ENCODE results near the gene TIMM23.

- TF ChIP-seq, protein P1, sequence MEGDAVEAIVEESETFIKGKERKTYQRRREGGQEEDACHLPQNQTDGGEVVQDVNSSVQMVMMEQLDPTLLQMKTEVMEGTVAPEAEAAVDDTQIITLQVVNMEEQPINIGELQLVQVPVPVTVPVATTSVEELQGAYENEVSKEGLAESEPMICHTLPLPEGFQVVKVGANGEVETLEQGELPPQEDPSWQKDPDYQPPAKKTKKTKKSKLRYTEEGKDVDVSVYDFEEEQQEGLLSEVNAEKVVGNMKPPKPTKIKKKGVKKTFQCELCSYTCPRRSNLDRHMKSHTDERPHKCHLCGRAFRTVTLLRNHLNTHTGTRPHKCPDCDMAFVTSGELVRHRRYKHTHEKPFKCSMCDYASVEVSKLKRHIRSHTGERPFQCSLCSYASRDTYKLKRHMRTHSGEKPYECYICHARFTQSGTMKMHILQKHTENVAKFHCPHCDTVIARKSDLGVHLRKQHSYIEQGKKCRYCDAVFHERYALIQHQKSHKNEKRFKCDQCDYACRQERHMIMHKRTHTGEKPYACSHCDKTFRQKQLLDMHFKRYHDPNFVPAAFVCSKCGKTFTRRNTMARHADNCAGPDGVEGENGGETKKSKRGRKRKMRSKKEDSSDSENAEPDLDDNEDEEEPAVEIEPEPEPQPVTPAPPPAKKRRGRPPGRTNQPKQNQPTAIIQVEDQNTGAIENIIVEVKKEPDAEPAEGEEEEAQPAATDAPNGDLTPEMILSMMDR (IDR thresholded peaks at IDR 0.05), result no peak
- TF ChIP-seq POLR2AphosphoS5 (IDR thresholded peaks at IDR 0.05; ENCODE audit: low read depth, low read length) (no peak), SIN3A (IDR thresholded peaks at IDR 0.05; ENCODE audit: borderline replicate concordance, insufficient read depth, low read depth, low read length) (no peak)
- TF ChIP-seq, protein P2, sequence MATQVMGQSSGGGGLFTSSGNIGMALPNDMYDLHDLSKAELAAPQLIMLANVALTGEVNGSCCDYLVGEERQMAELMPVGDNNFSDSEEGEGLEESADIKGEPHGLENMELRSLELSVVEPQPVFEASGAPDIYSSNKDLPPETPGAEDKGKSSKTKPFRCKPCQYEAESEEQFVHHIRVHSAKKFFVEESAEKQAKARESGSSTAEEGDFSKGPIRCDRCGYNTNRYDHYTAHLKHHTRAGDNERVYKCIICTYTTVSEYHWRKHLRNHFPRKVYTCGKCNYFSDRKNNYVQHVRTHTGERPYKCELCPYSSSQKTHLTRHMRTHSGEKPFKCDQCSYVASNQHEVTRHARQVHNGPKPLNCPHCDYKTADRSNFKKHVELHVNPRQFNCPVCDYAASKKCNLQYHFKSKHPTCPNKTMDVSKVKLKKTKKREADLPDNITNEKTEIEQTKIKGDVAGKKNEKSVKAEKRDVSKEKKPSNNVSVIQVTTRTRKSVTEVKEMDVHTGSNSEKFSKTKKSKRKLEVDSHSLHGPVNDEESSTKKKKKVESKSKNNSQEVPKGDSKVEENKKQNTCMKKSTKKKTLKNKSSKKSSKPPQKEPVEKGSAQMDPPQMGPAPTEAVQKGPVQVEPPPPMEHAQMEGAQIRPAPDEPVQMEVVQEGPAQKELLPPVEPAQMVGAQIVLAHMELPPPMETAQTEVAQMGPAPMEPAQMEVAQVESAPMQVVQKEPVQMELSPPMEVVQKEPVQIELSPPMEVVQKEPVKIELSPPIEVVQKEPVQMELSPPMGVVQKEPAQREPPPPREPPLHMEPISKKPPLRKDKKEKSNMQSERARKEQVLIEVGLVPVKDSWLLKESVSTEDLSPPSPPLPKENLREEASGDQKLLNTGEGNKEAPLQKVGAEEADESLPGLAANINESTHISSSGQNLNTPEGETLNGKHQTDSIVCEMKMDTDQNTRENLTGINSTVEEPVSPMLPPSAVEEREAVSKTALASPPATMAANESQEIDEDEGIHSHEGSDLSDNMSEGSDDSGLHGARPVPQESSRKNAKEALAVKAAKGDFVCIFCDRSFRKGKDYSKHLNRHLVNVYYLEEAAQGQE (IDR thresholded peaks at IDR 0.05; ENCODE audit: insufficient read depth in 1 of 2, low read depth in 2 of 2, low read length in 1 of 2), result no peak
Measured at GRCh38 chr10:46019177-46019528, 46.9 kb downstream of the TIMM23 start.
